ENCODE results near the gene RAB43. TPM values are rescaled to one million over a fixed set of nuclear protein-coding genes. Genes with fewer than 3 reads are reported as not detected.

Gene RAB43
- total RNA-seq, 1 donor: 19.0 TPM

DNA sequence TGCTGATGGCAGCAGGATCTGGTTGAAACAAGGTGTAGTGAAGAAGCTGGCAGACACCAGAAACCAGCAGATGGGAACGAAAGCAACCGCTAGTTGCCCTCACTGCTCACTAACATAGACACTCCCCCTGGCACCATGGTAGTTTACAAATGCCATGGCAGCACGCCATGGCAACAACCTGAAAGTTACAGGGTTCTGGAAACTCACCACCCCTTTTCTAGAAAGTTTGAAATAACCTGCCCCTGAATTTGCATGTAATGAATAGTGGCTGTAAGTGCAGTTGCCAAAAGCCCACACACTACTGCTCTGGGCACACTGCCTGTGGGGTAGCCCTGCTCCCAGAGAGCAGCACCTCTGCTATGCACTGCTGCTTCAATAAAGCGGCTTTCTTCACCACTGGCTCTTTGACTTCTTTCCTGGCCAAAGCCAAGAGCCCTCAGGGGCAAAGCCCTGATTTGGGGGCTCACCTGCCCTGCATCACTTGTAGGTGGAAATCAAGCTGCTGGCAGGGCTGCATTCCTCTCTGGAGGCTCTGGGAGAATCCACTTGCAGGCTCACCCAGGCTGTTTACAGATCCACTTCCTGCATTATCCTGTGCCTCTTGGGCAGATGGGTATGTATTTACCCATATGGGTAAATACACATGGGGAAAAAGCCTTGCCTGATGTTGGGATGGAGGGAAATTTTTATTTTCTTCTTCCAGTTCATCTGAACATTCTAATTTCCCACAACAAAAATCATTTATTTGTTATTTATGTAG is 63.0 kb downstream of the RAB43 start:
- TF ChIP-seq, protein P1, sequence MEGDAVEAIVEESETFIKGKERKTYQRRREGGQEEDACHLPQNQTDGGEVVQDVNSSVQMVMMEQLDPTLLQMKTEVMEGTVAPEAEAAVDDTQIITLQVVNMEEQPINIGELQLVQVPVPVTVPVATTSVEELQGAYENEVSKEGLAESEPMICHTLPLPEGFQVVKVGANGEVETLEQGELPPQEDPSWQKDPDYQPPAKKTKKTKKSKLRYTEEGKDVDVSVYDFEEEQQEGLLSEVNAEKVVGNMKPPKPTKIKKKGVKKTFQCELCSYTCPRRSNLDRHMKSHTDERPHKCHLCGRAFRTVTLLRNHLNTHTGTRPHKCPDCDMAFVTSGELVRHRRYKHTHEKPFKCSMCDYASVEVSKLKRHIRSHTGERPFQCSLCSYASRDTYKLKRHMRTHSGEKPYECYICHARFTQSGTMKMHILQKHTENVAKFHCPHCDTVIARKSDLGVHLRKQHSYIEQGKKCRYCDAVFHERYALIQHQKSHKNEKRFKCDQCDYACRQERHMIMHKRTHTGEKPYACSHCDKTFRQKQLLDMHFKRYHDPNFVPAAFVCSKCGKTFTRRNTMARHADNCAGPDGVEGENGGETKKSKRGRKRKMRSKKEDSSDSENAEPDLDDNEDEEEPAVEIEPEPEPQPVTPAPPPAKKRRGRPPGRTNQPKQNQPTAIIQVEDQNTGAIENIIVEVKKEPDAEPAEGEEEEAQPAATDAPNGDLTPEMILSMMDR (IDR thresholded peaks at IDR 0.05; ENCODE audit: insufficient read depth, low read depth, low read length): no peak
- H3K4me3 ChIP-seq (ENCODE audit: low read depth, low read length): no peak overlapping the region
- DNase-seq (ENCODE audit: low read depth): no peak

DNA sequence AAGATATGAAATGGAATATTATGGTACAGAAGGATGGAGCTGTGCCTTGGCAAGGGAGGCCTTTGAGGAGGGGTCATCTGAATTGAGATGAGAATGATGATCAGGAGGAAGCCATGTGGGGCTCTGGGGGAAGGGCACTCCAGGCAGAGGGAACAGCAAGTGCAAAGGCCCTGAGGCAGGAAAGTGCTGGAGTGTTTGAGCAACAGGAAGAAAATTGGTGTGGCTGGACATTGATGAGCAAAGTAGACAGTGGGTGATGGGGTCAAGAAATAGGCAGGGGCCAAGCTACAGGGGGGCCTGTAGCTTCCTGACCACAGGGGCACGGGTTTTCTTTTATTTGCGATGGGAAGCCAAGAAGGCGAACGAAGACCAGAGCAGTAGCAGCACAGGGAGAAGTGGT is 64.4 kb downstream of the RAB43 start:
- TF ChIP-seq, protein P1 (IDR thresholded peaks at IDR 0.05; ENCODE audit: insufficient read depth, low read depth, low read length): no peak
- DNase-seq (ENCODE audit: low read depth): no peak

GRCh38 chr3:129056451-129057173 is 65.0 kb downstream of the RAB43 start:
- H3K4me3 ChIP-seq (ENCODE audit: low read depth, low read length): no peak overlapping the region
- DNase-seq (ENCODE audit: low read depth): no peak
- TF ChIP-seq, protein P1 (IDR thresholded peaks at IDR 0.05; ENCODE audit: insufficient read depth, low read depth, low read length): no peak

More for the DNA sequence above, 64.4 kb downstream of the RAB43 start:
- H3K4me3 ChIP-seq (ENCODE audit: low read depth, low read length): no peak overlapping the region

DNA sequence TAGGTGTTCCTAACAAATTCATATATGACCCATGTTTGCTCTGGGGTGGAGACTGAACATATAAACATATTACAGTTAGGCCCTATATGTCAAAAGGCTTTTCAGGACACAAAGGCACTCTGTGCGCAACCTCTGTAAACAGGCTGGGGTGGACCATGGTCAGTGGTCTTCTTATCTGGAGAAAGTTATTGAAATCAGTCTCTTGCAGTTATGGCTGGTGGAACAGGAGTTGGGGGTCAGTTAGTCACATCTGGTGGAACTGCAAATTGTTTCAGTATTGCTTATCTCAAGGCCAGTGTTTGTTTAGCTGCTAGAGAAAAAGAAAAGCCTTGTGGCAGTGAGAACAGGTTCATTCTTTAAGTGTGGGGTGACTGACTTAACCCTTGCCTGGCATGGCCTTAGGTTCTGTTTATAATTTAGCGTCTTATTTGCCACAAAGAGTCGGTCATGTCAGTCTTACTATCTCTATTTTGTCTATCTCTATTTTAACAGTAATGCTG is 66.9 kb downstream of the RAB43 start:
- H3K4me3 ChIP-seq (ENCODE audit: low read depth, low read length): no peak overlapping the region
- no peak for DNase-seq (ENCODE audit: low read depth)
- TF ChIP-seq, protein P1 (IDR thresholded peaks at IDR 0.05; ENCODE audit: insufficient read depth, low read depth, low read length): no peak

GRCh38 chr3:129052675-129053074 is 68.9 kb downstream of the RAB43 start:
- TF ChIP-seq, protein P1 (IDR thresholded peaks at IDR 0.05; ENCODE audit: insufficient read depth, low read depth, low read length): no peak
- no peak overlapping the region for H3K4me3 ChIP-seq (ENCODE audit: low read depth, low read length)
- DNase-seq (ENCODE audit: low read depth): no peak

GRCh38 chr3:129051871-129052340 is 69.7 kb downstream of the RAB43 start:
- peak; percentile 10 for DNase-seq (ENCODE audit: low read depth)
- no peak overlapping the region for H3K4me3 ChIP-seq (ENCODE audit: low read depth, low read length)
- TF ChIP-seq, protein P1 (IDR thresholded peaks at IDR 0.05; ENCODE audit: insufficient read depth, low read depth, low read length): no peak
